Smooth muscle cell (in vitro differentiated cells): ENCODE measurements around the gene SLC5A12. TPM values are rescaled to one million over a fixed set of nuclear protein-coding genes. Genes with fewer than 3 reads are reported as not detected.
A peak's percentile ranks its signal among the peaks of the same experiment; 100 is the strongest.

Experiments used
- DNase-seq: peaks from one replicate; lab custom pipeline; 2025; ENCODE audit not compliant: unreplicated experiment; lab: John Stamatoyannopoulos, UW
- H2AFZ ChIP-seq: fragments of 200-600 bp; sonication (generic); 2 replicates; pipeline ENCODE4 v1.6.0; 2016; ENCODE audit warnings: antibody characterized with exemption, low read depth, mild to moderate bottlenecking
- H3F3A ChIP-seq: fragments of 200-600 bp; sonication (generic); 2 replicates; pipeline ENCODE4 v1.6.0; 2017; ENCODE audit warnings: antibody characterized with exemption, low read depth
- H3K27ac ChIP-seq: fragments of 200-600 bp; sonication (generic); 2 replicates; pipeline ENCODE4 v1.5.1; 2016; ENCODE audit warnings: low read depth, mild to moderate bottlenecking
- H3K27me3 ChIP-seq: fragments of 200-600 bp; sonication (generic); 2 replicates; pipeline ENCODE4 v1.6.1; 2016; ENCODE audit warnings: low read depth, mild to moderate bottlenecking
- H3K36me3 ChIP-seq: fragments of 200-600 bp; sonication (generic); 2 replicates; pipeline ENCODE4 v1.5.1; 2016; ENCODE audit warnings: low read depth
- H3K4me1 ChIP-seq: fragments of 200-600 bp; sonication (generic); 2 replicates; pipeline ENCODE4 v1.5.1; 2016; ENCODE audit warnings: low read depth
- H3K4me2 ChIP-seq: fragments of 200-600 bp; sonication (generic); 2 replicates; pipeline ENCODE4 v1.6.0; 2016; ENCODE audit warnings: mild to moderate bottlenecking
- H3K4me3 ChIP-seq: fragments of 200-600 bp; sonication (generic); 2 replicates; pipeline ENCODE4 v1.5.1; 2016; ENCODE audit warnings: mild to moderate bottlenecking
- H3K79me2 ChIP-seq: fragments of 200-600 bp; sonication (generic); 2 replicates; pipeline ENCODE4 v1.6.0; 2016; ENCODE audit warnings: low read depth, mild to moderate bottlenecking
- H3K9ac ChIP-seq: fragments of 200-600 bp; sonication (generic); 2 replicates; pipeline ENCODE4 v1.6.0; 2016; ENCODE audit warnings: low read depth
- H3K9me3 ChIP-seq: fragments of 200-600 bp; sonication (generic); replicated peaks from 2 replicates; pipeline ENCODE4 v1.5.1; 2016; ENCODE audit warnings: low read depth
- H4K20me1 ChIP-seq: fragments of 200-600 bp; sonication (generic); 2 replicates; pipeline ENCODE4 v1.6.0; 2016; ENCODE audit warnings: low read depth
- CTCF ChIP-seq: fragments of 200-600 bp; sonication (generic); IDR thresholded peaks from 2 replicates; pipeline ENCODE4 v1.5.1; 2017; ENCODE audit warnings: borderline replicate concordance, mild to moderate bottlenecking, antibody characterized with exemption; ENCODE audit not compliant: insufficient read depth, poor library complexity, severe bottlenecking
- WGBS: methylation state at CpG from one replicate; pipeline ENCODE4 v1.1.7; 2016; ENCODE audit warnings: low lambda C conversion rate; 5-methylcytosine and 5-hydroxymethylcytosine counted together
- polyA plus RNA-seq: library from polyadenylated mRNA; unstranded; fragments of >200 nt; fragmentation: Nextera tagmentation; extraction: Ambion mirVana; gene quantifications from 2 replicates; pipeline ENCODE4 v1.2.1, GENCODE V29; 2016
- total RNA-seq: library from RNA; depleted of rRNA; stranded (reverse); fragments of >200 nt; gene quantifications from 2 replicates; pipeline ENCODE4 v1.2.3, GENCODE V29; 2014

The SLC5A12 gene
- total and polyA plus RNA-seq, 2 experiments from 2014 or later: 4.6 to 11.7 TPM

DNA sequence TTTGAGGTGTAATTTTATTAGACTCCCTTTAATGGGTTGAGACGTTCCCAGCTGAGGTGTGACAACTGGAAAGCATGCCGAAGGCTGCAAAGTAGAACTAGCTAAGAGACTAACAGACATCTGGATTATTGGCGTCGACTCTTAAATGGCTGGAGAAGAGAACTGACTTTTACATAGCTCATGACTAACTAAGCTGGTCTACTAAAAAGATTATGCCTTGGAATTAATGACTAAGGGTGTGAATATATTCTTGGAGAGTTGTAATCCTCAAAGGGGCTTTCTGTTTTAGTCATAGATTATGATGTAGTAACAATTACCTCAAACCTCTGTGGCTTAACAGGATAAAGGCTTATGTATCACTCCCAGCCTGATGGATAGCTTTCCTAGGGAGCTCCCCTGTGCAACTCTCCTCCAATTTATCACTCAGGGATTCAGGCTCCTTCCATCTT is 39.5 kb upstream of the SLC5A12 start:
- H3K79me2 ChIP-seq: no peaks in the 10 kb centered on the region
- H3K9ac ChIP-seq: no peak overlapping the region
- no peak overlapping the region for H2AFZ ChIP-seq
- DNase-seq: no peak
- no peak for TF ChIP-seq CTCF
- no peaks in the 10 kb centered on the region for H3K4me1 ChIP-seq
- no peaks in the 10 kb centered on the region for H3K27me3 ChIP-seq
- peak overlapping the region; percentile 11 for H3K4me2 ChIP-seq
- no peaks in the 10 kb centered on the region for H3F3A ChIP-seq
- no peak overlapping the region for H3K4me3 ChIP-seq
- 25% methylated on average over 4 of the region's 4 CpGs for WGBS
- H3K9me3 ChIP-seq: no peaks in the 10 kb centered on the region
- no peaks in the 10 kb centered on the region for H3K36me3 ChIP-seq
- peak overlapping the region; percentile 11 for H3K27ac ChIP-seq
- no peaks in the 10 kb centered on the region for H4K20me1 ChIP-seq

DNA sequence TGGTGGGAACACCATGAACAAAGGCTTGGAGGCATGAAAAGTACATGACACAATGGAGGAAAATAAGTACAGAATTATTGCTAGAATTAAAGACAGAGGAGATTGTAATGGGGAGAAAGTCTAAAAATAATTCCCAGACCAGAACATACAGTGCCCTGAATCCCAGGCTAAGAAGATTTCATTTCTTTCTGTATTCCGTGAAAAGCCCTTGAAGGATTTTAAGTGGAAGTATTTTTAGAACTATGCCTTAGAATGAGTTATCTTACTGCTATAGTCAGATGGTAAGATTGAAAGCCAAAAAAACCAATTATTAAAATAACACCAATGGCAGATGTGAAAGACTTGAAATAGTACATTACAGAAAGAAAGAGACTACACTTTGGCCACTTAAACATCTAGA is 36.1 kb upstream of the SLC5A12 start:
- H3K4me3 ChIP-seq: no peak overlapping the region
- H2AFZ ChIP-seq: no peak overlapping the region
- whole genome bisulfite sequencing: 65% methylated on average over 1 of the region's 1 CpG
- no peaks in the 10 kb centered on the region for H3F3A ChIP-seq
- no peak overlapping the region for H3K9ac ChIP-seq
- no peak for DNase-seq
- H3K36me3 ChIP-seq: no peaks in the 10 kb centered on the region
- H3K9me3 ChIP-seq: no peaks in the 10 kb centered on the region
- no peak overlapping the region for H3K27ac ChIP-seq
- no peaks in the 10 kb centered on the region for H4K20me1 ChIP-seq
- H3K27me3 ChIP-seq: no peaks in the 10 kb centered on the region
- no peak for TF ChIP-seq CTCF
- no peak overlapping the region for H3K4me2 ChIP-seq
- H3K4me1 ChIP-seq: no peaks in the 10 kb centered on the region
- no peaks in the 10 kb centered on the region for H3K79me2 ChIP-seq

DNA sequence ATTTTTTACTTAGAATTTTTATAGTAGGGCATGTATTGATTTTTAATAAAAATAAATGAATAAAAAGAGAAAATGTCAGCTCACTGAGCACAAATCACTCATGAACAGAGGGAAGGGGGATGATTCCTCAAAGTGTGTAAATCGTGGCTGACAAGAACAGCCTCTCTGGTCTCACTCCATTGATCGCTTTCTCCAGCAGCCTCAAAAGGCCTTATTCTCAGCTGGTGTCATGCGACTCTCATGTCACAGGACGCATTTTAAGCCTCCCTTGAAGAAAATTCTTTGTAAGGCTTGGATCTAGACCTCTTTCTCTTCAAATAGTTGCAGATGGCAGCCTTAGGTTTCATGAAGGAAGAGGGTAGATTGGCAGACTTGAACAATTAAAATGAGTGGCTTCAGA is 33.9 kb upstream of the SLC5A12 start:
- H2AFZ ChIP-seq: no peak overlapping the region
- WGBS: 84% methylated on average over 4 of the region's 4 CpGs
- H3F3A ChIP-seq: no peaks in the 10 kb centered on the region
- H3K36me3 ChIP-seq: no peaks in the 10 kb centered on the region
- H3K27ac ChIP-seq: no peak overlapping the region
- H3K9me3 ChIP-seq: no peaks in the 10 kb centered on the region
- H3K27me3 ChIP-seq: no peaks in the 10 kb centered on the region
- no peaks in the 10 kb centered on the region for H3K79me2 ChIP-seq
- H3K9ac ChIP-seq: no peak overlapping the region
- H3K4me2 ChIP-seq: no peak overlapping the region
- TF ChIP-seq CTCF: no peak
- DNase-seq: no peak
- H3K4me1 ChIP-seq: no peaks in the 10 kb centered on the region
- H3K4me3 ChIP-seq: no peak overlapping the region
- H4K20me1 ChIP-seq: no peaks in the 10 kb centered on the region

DNA sequence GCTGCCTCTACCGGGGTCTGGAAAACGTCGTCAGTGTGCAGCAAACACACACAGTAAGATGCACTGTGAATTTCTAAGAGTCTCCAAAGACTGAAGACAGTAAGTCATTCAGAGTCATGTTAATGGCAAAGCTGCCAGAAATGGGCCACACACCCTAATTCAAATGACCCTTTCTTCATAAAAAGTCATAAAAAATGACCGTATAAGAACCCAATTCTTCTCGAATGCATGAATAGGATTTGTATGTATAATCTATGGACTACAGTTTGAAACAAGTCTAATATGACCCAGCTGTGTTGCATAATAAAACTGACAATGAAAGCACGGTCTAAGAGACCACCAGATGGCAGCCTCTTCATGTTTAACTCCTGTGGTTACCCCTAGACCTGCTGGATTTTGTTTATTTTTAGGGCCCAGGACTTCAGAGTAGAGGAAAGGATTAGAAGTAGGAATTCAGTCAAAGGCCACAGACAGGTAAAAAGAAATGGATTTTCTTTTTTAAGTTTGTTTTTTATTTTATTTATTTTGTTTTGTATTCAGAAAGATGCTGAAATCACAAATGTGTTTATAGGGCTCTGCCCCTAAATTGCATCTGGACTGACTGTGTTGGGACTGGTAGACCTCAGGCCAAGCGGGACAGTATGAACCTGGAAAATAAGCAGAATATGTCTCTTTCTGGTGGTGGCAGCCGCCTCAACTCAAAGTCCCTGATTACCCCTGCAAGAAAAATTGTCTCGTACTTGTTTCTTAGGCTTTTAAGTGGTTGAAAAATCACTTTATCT is 32.1 kb upstream of the SLC5A12 start:
- DNase-seq: no peak
- Histone ChIP-seq H3K79me2 (no peaks in the 10 kb centered on the region), H4K20me1 (no peaks in the 10 kb centered on the region), H2AFZ (peak overlapping the region; percentile 40), H3K9ac (no peak overlapping the region), H3K9me3 (no peaks in the 10 kb centered on the region), H3K27me3 (no peaks in the 10 kb centered on the region), H3K4me1 (no peaks in the 10 kb centered on the region), H3K4me3 (no peak overlapping the region), H3F3A (no peaks in the 10 kb centered on the region), H3K36me3 (no peaks in the 10 kb centered on the region), H3K4me2 (peak overlapping the region; percentile 52), H3K27ac (no peak overlapping the region)
- TF ChIP-seq CTCF: peak; percentile 93
- WGBS: 23% methylated on average over 9 of the region's 9 CpGs
